Osteoblast (primary cell): Measurements from ENCODE around the gene MYLK. TPM values are rescaled to one million over a fixed set of nuclear protein-coding genes. Genes with fewer than 3 reads are reported as not detected.

Experiments
- DNase-seq: peaks from one replicate; pipeline ENCODE4 v3.0.0; 2011; ENCODE audit warnings: low spot score, mixed read lengths; ENCODE audit not compliant: insufficient read length; ENCODE audit errors: missing footprints
- H2AFZ ChIP-seq: 2 replicates; pipeline ENCODE4 v1.6.0; 2011; ENCODE audit warnings: mild to moderate bottlenecking, low read length
- H3K27ac ChIP-seq: 2 replicates; pipeline ENCODE4 v1.5.1; 2011; ENCODE audit warnings: mild to moderate bottlenecking, low read depth, low read length, moderate library complexity
- H3K27me3 ChIP-seq: 2 replicates; pipeline ENCODE4 v1.6.0; 2012; ENCODE audit warnings: mild to moderate bottlenecking, control low read depth, inconsistent platforms, low read length, moderate library complexity; ENCODE audit not compliant: insufficient read depth
- H3K36me3 ChIP-seq: 2 replicates; pipeline ENCODE4 v1.5.1; 2011; ENCODE audit warnings: mild to moderate bottlenecking, low read length, control low read depth, moderate library complexity; ENCODE audit not compliant: insufficient read depth
- H3K4me1 ChIP-seq: 2 replicates; pipeline ENCODE4 v1.5.1; 2011; ENCODE audit warnings: mild to moderate bottlenecking, low read length, control low read depth, moderate library complexity; ENCODE audit not compliant: insufficient read depth
- H3K4me2 ChIP-seq: 2 replicates; pipeline ENCODE4 v1.6.0; 2011; ENCODE audit warnings: mild to moderate bottlenecking, low read length; ENCODE audit not compliant: insufficient read depth
- H3K4me3 ChIP-seq: fragments of 200-600 bp; sonication (generic); 3 replicates; pipeline ENCODE4 v1.5.1; 2012; ENCODE audit warnings: mild to moderate bottlenecking, low read length, inconsistent platforms; ENCODE audit not compliant: insufficient read depth
- H3K79me2 ChIP-seq: 2 replicates; pipeline ENCODE4 v1.6.0; 2012; ENCODE audit warnings: mild to moderate bottlenecking, low read length, control low read depth, inconsistent platforms; ENCODE audit not compliant: insufficient read depth
- H3K9me3 ChIP-seq: 2 replicates; pipeline ENCODE4 v1.5.1; 2011; ENCODE audit warnings: low read depth, low read length, control low read depth
- H4K20me1 ChIP-seq: 2 replicates; pipeline ENCODE4 v1.6.0; 2012; ENCODE audit warnings: mild to moderate bottlenecking, low read length, control low read depth; ENCODE audit not compliant: insufficient read depth
- CTCF ChIP-seq: IDR thresholded peaks from 2 replicates; pipeline ENCODE4 v1.5.1; 2011; ENCODE audit warnings: mild to moderate bottlenecking, low read depth, low read length, moderate library complexity; ENCODE audit errors: extremely low read depth
- total RNA-seq: library from RNA; depleted of rRNA; stranded (reverse); fragments of >200 nt; gene quantifications from 2 replicates; pipeline ENCODE4 v1.2.3, GENCODE V29; 2012

MYLK gene
- total RNA-seq, 1 donor: 268 TPM

- no peak for DNase-seq
- Histone ChIP-seq H4K20me1 (peaks cover 17% of the 10 kb centered on the region), H3K27ac (no peak overlapping the region), H3K79me2 (peaks cover 56% of the 10 kb centered on the region), H2AFZ (no peak overlapping the region), H3K9me3 (no peaks in the 10 kb centered on the region), H3K4me1 (peaks cover 25% of the 10 kb centered on the region), H3K36me3 (peaks cover 10% of the 10 kb centered on the region), H3K4me2 (peak overlapping the region; percentile 76), H3K27me3 (no peaks in the 10 kb centered on the region), H3K4me3 (peak overlapping the region; percentile 81)
- no peak for TF ChIP-seq CTCF
Observed at GRCh38 chr3:123883111-123883510, 1.0 kb downstream of the MYLK start.

GRCh38 chr3:123881771-123882170, 2.4 kb downstream of the MYLK start:
- H3K4me1 ChIP-seq: peaks cover 25% of the 10 kb centered on the region
- H3K9me3 ChIP-seq: no peaks in the 10 kb centered on the region
- peak overlapping the region; percentile 76 for H3K4me2 ChIP-seq
- H3K4me3 ChIP-seq: peak overlapping the region; percentile 44
- no peak for DNase-seq
- peaks cover 23% of the 10 kb centered on the region for H3K36me3 ChIP-seq
- peak overlapping the region; percentile 36 for H3K27ac ChIP-seq
- H3K27me3 ChIP-seq: no peaks in the 10 kb centered on the region
- H4K20me1 ChIP-seq: peaks cover 17% of the 10 kb centered on the region
- no peak overlapping the region for H2AFZ ChIP-seq
- peaks cover 69% of the 10 kb centered on the region for H3K79me2 ChIP-seq
- TF ChIP-seq CTCF: no peak

- H3K36me3 ChIP-seq: peaks cover 26% of the 10 kb centered on the region
- peak overlapping the region; percentile 76 for H3K4me2 ChIP-seq
- H2AFZ ChIP-seq: no peak overlapping the region
- H4K20me1 ChIP-seq: peaks cover 17% of the 10 kb centered on the region
- no peaks in the 10 kb centered on the region for H3K27me3 ChIP-seq
- H3K27ac ChIP-seq: peak overlapping the region; percentile 36
- TF ChIP-seq CTCF: peak; percentile 81
- peaks cover 74% of the 10 kb centered on the region for H3K79me2 ChIP-seq
- H3K4me3 ChIP-seq: peak overlapping the region; percentile 44
- H3K9me3 ChIP-seq: no peaks in the 10 kb centered on the region
- DNase-seq: peak; percentile 81
- peaks cover 25% of the 10 kb centered on the region for H3K4me1 ChIP-seq
Observed at GRCh38 chr3:123880998-123881561, 3.1 kb downstream of the MYLK start.

GRCh38 chr3:123878807-123879206, 5.3 kb downstream of the MYLK start:
- no peak overlapping the region for H3K4me2 ChIP-seq
- no peak overlapping the region for H2AFZ ChIP-seq
- H3K27ac ChIP-seq: no peak overlapping the region
- DNase-seq: no peak
- TF ChIP-seq CTCF: no peak
- peaks cover 37% of the 10 kb centered on the region for H3K36me3 ChIP-seq
- H4K20me1 ChIP-seq: peaks cover 17% of the 10 kb centered on the region
- peaks cover 93% of the 10 kb centered on the region for H3K79me2 ChIP-seq
- H3K27me3 ChIP-seq: no peaks in the 10 kb centered on the region
- H3K4me3 ChIP-seq: no peak overlapping the region
- peaks cover 25% of the 10 kb centered on the region for H3K4me1 ChIP-seq
- H3K9me3 ChIP-seq: no peaks in the 10 kb centered on the region
